Measurements from ENCODE around the gene FOSB.

Gene FOSB

DNA sequence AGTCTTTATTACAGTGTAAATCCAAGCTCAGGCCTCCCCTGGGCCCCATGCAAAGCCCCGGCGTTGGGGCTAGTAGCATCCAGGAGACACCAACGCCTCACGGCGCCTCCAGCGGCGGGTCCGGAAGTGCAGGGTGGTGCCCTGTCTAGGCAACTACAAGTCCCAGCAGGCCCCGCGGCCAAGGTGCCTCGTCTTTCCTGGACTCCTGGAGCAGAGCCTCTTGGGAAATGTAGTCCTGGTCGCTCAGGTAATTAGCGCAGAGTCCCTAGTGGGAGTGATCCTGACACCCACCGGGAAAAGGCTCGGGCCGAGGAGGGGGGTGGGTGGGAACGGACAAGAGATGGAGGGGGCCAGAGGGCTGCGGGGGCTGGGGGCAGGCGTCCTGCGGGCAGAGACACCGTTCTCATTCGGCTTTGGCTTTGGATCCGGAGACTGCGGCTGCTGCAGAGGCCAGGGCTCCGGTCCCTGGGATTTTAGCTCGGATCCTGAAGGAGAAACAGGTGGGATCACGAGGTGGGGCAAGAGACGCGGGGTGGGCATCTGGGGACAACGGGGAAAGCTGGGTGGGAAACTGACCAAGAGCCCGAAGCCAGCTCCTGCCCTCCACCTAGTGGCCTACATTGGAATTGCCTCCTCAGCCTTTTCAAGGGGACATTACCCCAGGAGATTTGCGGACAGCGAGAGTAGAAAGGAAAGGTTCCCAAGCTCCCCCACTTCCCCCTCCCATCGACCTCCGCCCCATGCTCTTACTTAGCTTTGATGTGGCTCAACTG is 17.7 kb downstream of the FOSB start:
- DNase-seq = peak; percentile 98

DNA sequence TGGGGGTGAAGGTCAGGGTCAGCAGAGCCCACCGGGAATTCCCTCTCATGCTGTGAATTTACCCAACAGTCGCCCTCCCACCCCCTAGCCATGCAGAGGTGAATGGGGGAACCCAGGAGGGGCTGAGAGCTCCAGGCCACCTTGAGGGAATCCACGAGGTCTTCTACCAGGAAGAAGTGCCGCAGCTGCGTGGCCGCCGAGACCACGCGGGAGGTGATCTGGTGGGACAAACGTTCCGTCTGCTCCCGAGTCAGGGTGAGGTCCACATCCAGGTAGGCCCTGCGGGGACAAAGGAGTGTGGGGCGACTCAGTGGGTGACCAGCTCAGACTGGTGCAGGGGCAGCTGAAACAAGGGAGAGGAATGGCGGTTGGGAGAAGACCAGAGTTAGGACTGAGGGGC is 20.9 kb downstream of the FOSB start:
- DNase-seq = no peak

DNA sequence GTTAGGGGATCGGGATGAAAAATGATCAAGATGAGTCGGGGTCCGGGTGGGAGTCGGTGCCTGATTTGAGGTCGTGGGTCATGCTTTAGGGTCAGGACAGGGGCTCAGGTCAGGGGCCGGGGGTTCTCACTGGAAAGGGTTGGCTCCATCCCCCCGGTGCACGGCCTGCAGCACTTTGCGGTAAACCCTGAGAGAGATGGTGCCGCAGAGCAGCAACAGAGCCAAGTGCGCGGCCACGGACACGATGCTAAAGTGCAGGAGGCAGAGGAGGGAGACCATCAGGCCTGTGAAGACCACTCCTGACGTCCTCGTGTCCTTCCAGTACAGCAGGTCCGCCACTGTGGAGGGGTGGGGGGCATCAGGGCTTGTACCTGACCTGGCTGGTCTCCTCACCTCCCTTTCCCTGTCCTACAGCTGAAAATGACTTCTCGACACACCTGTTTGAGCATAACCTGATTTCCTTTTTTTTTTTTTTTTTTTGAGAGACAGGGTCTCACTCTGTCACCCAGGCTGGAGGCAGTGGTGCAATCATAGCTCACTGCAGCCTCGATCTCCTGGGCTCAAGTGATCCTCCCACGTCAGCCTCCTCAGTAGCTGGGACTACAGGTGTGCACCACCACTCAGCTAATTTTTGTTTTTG is 21.5 kb downstream of the FOSB start:
- no peak for DNase-seq

DNA sequence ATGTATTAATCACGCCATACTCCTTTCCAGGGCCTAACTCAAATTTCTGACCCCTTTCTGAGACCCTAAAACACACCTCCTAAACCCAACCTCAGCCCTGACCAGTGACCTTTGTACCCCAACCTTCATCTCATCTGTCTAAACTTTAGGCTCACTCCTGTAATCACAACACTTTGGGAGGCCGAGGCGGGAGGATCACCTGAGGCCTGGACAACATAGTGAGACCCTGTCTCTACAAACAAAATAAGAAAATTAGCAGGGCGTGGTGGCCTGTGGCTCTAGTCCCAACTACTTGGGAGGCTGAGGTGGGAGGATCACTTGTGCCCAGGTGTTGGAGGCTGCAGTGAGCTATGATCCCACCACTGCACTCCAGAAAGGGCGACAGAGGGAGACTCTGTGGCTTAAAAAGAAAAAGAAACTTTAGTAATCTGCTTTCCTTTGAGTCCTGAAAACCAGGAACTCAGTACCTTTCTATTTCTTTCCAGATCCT is 24.4 kb downstream of the FOSB start:
- DNase-seq = no peak

DNA sequence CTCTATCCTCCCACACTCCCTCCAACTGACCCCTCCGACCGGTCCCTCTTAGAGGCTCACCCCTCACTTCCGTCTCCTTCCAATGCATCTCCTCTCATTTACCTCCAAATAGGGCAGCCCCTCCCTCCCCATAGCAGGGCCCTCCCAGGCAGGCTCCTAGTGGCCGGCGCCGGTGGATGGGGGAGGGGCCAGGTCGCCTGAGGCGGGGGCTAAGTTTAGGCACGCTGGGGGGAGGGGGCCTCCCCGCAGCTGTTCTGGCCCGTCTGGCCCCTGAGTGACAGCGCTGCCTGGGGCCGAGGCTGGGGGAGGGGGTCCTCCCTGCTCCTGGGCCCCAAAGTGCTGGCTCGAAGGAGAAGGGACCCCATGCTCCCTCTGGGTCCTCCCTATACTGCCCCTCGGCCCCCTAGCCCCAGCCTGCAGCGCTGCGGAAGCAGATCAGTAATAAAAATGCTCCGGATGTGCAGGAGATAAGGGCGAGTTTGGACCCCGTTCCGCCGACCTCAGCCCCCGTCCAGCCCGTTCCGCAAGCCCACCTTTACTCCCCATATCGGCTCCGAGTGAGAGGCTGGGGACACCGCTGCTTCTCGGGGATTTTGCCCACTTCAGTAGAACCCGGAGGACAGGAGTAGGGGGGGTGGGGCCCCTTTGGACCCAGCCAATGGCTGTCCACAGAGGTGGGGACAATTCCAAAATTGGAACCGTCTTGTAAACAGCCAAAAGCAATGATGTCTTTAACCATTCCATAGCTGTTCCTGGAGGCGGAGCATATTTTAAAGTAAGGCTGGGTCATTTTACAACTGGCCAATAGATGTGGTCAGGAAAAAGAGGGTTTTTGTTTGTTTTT is 25.1 kb downstream of the FOSB start:
- no peak for DNase-seq

DNA sequence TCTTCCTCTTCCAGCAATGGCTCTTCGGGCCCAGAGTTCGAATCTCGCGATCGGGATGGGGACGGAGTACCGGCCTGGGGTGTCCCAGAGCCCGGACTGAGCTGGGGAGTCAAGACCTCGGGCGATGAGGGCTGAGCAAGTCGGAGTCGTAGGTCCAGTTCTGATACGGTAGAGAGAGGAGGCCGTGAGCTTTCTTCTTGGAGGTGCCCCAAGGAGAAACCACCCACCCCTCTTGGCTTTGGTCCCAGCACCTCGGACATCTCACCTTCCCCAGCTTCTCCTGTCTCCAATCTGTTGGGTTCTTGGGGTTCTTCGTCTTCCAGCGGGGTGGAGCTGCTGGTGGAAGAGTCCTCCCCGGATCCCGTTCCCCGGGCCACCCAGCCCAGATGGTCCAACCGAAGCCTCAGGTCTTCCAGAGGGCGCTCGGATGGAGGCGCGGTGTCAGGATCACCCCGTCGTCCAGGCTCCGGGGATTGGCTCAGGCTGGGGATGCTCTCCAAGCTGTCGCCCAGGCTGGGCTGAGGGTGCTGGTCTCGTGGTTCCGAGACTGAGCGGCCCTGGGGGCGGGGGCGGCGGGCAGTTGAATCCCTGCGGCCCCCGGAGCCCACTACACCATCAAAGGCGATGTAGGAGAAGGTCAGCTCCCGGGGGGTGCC is 26.6 kb downstream of the FOSB start:
- DNase-seq = no peak

DNA sequence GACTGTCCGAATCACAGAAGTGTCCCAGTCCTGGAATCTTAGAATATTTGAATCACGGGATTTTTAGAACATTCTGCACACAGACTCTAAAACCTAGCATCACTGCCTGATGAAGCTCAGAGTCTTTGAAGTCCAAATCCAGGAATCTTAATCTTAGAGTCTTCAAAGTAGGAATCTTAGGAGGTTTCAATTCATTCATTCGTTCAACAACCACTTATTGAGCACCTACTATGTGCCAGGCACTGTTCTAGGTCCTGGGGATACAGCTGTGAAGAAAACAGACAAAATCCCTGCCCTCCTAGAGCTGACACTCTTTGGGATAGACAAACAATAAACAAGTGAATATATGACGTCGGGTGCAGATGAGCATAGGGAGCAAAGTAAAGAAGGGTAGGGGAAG is 27.4 kb downstream of the FOSB start:
- DNase-seq = no peak

DNA sequence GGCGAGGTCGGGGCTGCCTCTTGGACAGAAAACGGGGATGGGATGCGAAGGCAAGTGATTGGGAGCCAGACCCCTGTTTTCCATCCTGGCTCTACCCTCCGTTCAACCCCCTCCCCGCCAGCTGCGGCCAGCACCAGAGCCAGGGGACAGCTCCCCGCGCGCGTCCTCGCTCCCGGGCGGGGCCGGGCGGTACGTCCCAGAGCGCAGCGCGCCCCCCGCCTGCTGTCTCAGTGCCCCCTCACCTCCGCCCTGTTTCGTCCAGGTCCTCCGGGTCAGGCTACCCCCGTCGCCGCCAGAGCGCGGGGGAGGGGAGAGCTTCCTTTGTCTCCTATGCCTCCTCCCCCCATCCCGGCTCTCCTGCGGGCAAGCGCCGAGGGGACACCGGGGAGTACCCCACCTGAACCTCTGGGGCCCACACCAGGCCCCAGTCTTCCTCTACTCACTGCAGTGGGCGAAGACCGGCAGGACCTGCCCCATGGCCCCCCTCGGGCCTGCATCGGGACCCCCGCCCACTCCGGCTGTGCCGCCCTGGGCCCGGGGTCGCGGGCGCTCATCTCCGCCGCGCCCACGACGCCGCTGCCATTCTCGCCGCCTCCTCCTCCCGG is 28.7 kb downstream of the FOSB start:
- DNase-seq = peak; percentile 61

DNA sequence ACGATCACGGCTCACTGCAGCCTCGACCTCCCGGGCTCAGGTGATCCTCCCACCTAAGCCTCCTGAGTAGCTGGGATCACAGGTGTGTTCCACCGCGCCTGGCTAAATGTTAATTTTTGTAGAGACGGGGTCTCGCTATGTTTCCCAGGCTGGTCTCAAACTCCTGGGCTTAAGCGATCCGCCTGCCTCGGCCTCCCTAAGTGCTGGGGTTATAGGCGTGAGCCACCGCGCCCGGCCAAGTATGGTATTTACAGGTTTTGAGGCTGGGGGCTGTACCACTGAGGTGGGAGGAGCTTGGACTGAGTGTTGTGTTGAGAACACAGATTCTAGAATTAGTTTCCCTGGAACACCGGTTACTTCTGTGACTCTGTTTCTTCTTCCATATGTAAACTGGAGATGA is 30.0 kb downstream of the FOSB start:
- DNase-seq = no peak

DNA sequence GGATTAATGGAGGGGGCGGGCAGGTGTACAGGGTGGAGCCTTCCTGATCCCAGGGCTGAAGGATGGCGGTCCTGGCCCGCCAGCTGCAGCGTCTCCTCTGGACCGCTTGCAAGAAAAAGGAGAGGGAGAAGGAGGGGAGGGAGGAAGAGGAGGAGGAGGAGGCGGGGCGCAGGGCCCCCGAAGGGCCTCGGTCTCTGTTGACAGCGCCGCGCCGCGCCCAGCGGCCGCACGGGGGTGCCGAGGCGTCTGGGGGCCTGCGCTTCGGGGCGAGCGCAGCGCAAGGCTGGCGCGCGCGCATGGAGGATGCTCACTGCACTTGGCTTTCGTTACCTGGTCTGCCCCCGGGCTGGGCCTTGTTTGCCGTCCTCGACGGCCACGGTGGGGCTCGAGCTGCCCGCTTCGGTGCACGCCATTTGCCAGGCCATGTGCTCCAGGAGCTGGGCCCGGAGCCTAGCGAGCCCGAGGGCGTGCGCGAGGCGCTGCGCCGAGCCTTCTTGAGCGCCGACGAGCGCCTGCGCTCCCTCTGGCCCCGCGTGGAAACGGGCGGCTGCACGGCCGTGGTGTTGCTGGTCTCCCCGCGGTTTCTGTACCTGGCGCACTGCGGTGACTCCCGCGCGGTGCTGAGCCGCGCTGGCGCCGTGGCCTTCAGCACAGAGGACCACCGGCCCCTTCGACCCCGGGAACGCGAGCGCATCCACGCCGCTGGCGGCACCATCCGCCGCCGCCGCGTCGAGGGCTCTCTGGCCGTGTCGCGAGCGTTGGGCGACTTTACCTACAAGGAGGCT is 30.8 kb downstream of the FOSB start, which contains the start of gene PPM1N:
TSS of gene PPM1N (plus strand) at position 33 of the 785 bp plus-strand sequence. CDS start at position 63, 30 bp downstream.
- peak; percentile 58 for DNase-seq

DNA sequence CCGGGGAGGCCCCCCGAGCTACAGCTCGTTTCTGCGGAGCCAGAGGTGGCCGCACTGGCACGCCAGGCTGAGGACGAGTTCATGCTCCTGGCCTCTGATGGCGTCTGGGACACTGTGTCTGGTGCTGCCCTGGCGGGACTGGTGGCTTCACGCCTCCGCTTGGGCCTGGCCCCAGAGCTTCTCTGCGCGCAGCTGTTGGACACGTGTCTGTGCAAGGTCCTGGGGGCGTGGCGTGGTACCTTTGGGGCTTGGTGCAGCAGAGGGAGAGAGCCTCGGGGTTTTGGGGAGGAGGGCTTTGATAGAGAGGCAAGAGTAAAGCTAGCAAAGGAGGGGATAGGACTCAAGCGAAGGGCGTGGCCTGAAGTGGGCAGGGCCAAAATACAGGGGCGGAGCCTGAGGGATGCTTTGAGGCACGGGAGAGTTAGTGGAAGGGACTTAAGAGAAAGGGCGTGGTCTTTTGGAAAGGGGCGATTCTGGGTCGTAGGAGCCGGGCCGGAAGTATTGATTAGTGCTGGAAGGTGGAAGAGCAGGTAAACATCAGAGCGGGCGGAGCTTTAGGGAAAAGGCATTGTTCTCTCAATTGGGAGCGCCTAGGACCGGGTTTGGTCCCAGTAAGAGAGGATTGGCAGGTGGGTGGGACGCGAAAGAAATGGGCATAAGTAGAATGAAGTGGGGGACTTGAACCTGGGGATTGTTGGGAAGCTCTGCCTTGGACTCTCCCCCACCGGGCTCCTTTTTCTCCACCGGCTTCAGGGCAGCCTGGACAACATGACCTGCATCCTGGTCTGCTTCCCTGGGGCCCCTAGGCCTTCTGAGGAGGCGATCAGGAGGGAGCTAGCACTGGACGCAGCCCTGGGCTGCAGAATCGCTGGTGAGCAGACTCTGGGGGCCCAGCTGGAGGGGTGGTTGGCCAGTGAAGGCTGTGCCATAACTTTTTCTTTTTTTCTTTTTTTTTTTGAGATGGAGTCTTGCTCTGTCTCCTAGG is 31.7 kb downstream of the FOSB start:
- DNase-seq = peak; percentile 57

DNA sequence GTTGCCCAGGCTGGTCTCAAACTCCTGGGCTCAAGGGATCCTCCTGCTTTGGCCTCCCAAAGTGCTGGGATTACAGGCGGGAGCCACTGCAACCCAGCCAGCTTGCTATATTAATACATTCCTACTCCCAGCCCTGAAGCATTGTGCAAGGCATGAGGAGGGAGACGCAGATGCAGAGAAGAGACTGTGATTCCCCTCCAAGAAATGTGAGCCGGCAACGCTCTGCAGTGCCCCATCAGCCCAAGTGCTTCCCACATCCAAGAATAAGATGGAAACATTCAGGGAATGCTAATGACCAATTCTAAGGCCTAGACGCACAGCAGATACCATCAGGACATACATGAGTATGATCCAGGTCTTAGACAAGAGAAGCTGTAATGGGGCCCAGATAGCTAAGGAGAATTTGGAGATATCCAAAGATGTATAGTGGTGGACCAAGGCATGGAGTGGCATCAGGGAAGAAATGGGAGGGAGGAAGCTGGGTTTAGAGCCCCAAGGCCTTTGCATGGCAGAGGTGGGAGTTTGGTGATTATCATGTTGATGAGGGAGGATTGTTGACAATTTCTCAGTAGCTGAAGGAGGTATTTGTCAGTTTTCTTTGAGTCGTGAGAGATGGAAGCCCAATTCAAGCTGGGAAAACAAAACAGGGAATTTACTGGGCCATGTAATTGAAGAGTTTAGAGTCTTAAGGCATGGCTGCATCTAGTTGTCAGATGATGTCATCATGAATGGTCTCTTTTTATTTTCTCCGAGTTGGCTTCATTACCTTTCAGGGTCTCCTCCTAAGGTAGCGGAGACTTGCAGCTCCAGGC is 33.3 kb downstream of the FOSB start:
- DNase-seq = no peak

DNA sequence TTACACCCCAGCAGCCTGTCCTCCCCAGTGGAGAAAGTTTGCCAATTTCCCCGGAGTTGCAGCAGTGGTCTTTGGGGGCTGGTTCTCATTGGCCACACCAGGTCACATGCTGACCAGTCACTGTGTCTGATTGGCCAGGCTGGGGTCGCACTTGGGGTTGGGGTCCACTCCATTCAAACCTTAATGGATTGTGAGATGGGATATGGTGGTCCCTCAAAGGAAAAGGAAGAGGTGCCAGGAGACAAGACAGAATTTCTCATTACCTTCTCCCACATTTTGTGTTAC is 33.9 kb downstream of the FOSB start:
- no peak for DNase-seq

DNA sequence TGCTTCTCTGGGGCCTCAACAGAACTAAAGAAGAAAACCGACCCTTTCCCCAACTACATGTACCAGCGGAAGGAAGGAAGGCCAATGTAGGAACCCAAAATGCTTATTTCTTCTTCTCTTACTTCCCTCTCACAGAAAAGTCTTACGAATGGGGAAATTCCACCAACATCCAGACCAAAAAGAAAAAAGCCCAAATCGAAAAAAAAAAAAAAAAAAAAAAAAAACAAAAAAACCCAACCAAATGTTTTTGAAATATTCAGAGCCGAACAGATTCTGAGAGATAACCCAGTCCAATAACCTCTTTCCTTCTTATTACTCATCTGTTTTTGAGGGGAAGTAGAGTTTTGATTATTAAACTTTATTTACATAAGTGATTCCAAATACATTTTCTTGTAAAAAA is 34.3 kb downstream of the FOSB start:
- no peak for DNase-seq

DNA sequence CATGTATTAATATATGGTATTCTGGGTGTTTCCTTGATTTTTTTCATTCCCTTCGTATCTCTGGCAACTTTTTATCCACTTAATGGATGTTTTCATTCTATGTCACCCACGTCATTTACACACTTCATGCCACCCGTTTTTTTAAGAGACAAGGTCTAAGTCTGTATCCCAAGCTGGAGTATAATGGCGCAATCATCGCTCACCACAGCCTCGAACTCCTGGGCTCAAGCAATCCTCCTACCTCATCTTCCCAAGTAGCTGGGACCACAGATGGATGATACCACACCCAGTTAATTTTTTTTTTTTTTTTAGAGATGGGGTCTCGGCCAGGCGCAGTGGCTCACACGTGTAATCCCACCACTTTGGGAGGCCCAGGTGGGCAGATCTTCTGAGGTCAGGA is 36.1 kb downstream of the FOSB start:
- DNase-seq = no peak

DNA sequence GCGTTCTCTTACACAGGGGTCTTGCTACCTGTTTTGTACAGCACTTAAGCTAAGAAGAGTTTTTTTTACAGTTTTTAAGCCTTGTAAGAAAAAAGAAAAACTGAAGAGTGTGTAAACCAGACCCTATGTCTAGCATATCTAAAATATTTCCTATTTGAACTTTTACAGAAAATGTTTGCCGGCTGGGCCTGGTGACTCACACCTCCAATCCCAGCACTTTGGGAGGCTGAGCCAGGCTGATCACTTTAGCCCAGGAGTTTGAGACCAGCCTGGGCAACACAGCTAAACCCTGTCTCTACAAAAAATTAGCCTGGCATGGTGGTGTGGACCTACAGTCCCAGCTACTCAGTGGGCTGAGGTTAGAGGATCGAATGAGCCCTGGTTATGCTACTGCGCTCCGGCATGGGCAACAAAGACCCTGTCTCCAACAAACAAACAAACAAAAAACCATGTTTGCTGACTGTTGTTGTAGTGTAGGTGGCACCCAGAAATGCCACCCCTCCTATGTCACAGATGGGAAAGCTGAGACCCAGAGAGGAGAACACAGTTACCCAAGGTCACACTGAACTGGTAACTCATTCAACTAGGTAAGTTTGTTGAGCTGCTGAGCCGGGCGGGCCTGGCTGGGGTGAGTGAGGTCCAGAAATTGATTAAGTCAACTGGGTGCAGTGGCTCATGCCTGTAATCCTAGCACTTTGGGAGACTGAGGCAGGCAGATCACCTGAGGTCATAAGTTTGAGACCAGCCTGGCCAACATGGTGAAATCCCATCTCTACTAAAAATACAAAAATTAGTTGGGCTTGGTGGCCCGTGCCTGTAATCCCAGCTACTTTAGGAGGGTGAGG is 37.6 kb downstream of the FOSB start:
- no peak for DNase-seq

DNA sequence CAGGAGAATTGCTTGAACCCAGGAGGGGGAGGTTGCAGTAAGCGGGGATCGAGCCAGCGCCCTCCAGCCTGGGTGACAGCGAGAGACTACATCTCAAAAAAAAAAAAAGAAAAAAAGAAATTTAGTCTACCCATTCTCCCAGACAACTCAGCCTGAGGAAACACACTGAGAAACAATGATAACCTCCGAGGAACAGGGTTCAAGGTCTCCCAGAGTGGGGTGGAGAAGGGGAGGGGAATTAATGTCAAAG is 38.1 kb downstream of the FOSB start:
- DNase-seq = no peak

DNA sequence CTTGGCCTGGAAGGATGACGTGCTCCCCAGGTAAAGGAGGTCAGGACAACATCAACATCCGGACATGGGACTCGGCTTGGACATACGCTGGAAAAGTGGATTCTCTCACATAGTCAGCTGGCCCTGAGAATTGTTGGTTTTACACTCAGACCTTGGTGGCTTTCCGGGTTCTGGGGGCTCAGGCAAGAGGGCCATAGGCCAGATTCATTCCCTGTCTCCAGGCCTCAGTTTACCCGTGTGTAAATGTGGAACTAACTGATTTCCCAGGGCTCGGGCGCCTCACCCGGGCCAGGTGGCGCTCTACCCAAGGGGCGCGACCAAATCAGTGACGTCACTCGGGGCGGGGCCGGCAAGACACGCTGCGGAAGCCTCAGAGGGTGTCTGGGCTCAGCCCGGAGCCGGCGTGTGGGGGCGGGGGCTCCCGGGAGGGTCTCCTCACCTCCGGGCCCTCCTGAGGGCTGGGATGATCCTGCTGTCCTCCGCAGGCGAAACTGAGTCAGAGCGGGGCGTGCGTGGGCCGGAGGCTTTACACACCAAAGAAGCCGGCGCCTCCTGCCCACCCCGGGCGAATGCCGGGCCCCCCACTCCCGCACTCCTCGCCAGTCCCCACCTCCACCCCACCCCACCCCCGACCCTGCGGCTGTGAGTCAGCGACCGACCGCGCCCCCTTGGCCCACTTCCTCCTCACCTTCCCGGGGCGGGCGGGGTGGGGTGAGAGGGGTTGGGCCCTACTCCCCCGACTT is 38.6 kb downstream of the FOSB start:
- DNase-seq = peak; percentile 99
